NCI-H1417 treated with DMSO at 0.1 percent for 48 hours (cell line): ENCODE data around the gene ZNF792.
"Not testable (repeated sequence)": the region's sequence is repeated elsewhere in the genome, so short reads cannot be mapped to it uniquely, and the experiment has no call there.

ENCODE experiments used
- DNase-seq: peaks from one replicate; lab custom pipeline; 2025; lab: John Stamatoyannopoulos, UW

Gene ZNF792

GRCh38 chr19:34963573-34964406 lies at the start of gene ZNF792:
Gene ZNF792, minus strand, starts transcription at chr19:34964229. Its CDS starts 567 bp downstream, at chr19:34963662.
- DNase-seq = no peak

DNA sequence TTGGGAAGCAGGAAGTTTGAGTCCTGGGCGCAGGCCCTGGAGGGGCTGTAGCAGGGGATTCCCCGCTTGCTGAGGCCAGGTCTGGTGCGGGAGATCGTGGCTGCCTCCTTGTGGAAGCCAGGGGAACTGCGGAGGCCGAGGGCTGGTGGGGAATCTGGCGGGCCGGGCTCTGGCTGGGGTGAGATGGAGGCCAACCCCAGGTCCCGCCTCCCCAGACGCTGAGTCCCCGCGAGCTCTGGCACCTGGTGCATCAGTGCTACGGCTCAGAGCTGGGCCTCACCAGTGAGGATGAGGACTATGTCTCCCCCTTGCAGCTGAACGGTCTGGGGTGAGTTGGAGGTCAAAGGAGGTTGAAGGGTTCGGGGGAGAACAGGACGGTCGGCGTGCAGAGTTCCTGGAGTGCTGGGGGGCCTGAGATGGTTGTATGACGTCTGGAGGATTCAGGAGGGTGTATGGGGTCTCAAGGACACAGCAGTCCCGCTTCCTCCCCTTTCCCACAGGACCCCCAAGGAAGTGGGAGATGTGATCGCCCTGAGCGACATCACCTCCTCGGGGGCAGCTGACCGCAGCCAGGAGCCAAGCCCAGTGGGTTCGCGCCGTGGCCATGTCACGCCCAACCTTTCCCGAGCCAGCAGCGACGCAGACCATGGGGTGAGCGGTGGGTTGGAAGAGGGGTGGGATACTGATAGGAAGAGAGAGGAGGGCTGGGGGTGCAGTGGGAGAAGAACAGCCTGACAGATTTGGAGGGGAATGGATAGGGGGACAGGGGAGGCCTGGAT lies 49.2 kb upstream of the ZNF792 start:
- no peak for DNase-seq

- no peak for DNase-seq
Measured at GRCh38 chr19:35011737-35012682, 48.0 kb upstream of the ZNF792 start.

GRCh38 chr19:35011091-35011689 lies 47.2 kb upstream of the ZNF792 start:
- DNase-seq = no peak

DNA sequence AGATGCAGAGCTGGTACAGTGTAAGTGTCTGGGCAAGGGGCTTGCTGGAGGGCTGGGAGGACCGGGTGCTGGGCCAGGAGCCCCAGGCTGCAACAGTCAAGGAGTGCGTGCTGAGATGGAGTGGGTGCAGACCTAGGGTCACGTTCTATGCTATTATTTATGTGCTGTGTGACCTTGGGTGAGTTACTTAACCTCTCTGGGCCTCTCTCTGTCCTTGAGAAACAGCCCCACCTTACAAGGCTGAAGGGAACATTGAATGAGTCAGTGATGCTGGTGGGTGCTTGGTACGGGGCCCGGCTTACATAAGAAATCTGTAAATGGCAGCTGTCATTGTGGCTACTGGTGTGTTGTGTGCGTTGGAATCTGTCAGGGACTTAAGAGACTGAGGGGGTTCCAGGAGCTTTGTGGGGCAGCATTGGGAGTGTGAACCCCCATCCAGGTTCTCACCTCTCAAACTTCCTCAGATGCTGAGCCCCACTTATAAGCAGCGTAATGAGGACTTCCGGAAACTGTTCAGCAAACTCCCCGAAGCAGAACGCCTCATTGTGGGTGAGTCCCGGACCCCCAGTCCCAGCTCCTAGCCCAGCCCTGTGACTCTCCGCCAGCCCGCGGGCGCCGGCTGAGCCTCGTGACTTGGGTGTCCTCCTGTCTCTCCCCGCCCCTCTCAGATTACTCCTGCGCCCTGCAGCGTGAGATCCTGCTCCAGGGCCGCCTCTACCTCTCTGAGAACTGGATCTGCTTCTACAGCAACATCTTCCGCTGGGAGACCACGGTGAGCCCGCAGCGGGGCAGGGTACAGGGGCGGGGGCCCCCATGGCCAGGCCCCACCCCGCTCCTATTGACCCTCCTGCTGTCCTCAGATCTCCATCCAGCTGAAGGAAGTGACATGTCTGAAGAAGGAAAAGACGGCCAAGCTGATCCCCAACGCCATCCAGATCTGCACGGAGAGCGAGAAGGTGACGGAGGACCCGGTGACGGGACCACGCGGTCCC lies 45.7 kb upstream of the ZNF792 start:
- no peak for DNase-seq

GRCh38 chr19:35008891-35009341 lies 44.9 kb upstream of the ZNF792 start:
- DNase-seq = no peak

- DNase-seq = not testable (repeated sequence)
Measured at GRCh38 chr19:35007427-35007826, 43.4 kb upstream of the ZNF792 start.

GRCh38 chr19:35006999-35007365 lies 43.0 kb upstream of the ZNF792 start:
- DNase-seq = no peak

DNA sequence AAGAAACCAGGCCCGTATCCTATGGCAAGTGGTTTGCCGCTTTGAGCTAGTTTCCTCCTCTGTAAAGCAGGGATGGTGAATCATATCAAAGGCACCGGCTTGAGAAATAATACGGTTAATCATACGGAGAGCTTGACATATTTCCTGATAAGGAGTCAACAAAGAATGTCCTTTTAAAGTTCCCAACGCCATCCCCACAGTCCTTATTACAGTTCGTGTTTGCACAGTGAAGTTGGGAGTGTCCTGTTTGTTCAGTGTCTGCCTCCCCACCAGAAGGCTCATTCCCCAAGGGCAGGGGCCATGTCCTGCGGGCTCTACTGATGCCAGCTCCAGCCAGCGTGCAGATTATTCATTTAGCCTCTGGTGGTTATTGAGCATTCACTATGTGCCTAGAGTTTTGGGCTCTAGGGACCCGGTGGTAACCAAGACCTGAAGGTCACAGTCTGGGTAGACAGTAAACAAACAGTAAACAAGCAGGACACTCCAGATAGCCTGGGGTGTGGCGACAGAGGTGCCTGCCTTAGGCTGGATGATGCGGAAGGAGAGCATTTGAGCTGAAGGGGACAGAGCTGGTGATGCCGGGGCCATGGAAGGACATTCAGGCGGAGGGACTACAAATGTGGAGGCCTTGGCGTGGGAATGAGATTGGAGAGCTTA lies 42.4 kb upstream of the ZNF792 start:
- DNase-seq = no peak

GRCh38 chr19:35006007-35006341 lies 41.9 kb upstream of the ZNF792 start:
- not testable (repeated sequence) for DNase-seq

DNA sequence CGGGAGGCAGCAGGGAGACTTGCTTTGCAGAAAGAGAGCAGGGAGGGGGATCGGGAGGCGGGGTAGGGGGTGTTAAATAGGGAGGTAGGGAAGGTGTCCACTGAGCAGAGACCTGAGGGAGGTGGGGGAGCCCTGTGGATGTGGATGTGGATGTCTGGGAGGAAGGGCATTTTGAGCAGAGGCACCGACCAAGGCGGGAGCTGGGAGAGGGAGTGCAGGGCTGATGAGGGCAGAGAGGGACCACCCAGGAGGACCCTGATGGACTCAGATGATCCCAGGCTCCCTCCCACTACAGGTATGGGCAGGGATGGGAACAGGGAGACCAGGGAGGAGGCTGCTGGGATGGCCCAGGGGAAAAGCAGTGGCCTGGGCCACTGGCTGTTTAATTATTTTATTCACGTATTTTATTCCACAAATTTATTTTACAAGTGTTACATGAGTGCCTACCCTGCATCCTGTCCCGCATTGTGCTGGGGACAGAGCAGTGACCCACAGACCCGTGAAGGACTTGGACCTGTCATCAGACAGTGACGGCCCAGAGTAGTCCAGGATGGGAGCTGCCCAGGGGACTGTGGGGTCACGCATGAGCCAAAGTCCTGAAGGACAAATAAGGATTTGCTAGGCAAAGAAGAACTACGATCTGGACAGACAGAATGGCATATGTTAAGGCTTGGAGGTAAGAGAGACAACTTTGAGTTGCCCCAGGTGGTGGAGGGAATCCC lies 41.4 kb upstream of the ZNF792 start:
- DNase-seq = no peak

DNA sequence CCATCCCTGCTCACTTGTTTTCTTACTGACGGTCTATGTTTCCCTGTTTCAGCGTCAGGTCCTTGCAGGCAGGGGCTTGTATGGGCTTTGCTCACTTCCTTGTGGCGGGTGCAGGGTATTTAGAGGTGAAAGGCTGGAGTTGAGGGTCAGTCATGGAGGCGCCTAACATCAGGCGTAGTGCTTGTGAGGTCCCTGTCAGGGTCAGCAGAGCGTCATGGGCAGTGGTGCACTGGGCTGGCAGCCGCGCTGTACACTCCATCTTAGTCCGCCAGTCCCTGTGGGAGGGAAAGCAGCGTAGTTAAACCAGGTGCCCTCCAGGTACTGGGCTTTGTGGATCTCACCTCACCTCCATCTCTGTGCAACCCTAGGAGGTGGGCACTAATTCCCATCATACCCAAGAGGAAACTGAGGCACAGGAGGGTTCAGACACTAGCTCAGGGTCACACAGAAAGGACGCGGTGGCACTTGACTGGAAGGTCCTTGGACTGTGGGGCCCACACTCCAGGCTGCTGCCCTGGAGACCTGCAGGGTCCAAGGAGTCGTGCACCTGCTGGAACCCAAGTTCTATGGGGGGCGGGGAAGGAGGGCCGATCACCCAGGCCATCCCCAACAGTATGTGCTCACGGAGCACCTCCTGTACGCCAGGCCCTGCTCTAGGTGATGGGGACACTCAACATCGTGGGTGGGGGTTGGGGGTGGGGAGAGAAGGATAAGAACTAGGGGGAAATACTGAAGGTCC lies 40.7 kb upstream of the ZNF792 start:
- no peak for DNase-seq

DNA sequence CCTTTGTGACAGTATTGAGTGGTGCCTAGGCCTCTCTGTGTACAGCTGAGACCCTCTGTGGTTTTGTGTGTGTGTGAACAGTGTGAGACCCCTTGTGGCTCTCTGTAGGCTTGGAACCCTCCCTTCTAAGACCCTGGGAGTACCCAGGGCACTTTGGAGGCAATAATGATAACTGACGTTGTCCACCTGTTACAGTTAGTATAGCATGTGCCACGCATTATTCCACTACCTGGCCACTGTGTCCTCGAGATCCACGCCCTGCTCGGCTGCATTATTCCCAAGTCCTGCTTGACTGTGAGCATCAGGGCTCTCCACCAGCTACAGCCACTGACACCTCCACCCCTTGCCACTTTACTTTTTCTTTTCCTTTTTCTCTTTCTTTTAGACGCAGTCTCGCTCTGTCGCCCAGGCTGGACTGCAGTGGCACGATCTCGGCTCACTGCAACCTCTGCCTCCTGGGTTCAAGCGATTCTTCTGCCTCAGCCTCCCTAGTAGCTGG lies 38.1 kb upstream of the ZNF792 start:
- DNase-seq = no peak

- no peak for DNase-seq
Measured at GRCh38 chr19:35000647-35001501, 36.8 kb upstream of the ZNF792 start.

DNA sequence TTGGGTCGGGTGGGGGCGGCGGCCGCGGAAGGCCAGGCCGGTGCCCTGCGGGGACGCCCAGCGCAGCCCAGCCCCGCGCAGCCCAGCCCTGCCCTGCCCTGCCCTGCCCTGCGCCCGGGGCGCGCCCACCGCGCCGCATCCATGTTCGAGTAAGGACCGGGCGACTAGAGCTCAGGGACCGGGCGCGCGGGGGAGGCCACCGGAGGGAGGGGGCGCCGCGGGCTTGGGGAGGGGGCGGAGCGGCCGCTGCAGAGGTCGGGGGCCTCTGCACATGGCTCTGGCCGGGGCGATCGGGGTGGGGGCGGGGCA lies 36.3 kb upstream of the ZNF792 start:
- DNase-seq = no peak

DNA sequence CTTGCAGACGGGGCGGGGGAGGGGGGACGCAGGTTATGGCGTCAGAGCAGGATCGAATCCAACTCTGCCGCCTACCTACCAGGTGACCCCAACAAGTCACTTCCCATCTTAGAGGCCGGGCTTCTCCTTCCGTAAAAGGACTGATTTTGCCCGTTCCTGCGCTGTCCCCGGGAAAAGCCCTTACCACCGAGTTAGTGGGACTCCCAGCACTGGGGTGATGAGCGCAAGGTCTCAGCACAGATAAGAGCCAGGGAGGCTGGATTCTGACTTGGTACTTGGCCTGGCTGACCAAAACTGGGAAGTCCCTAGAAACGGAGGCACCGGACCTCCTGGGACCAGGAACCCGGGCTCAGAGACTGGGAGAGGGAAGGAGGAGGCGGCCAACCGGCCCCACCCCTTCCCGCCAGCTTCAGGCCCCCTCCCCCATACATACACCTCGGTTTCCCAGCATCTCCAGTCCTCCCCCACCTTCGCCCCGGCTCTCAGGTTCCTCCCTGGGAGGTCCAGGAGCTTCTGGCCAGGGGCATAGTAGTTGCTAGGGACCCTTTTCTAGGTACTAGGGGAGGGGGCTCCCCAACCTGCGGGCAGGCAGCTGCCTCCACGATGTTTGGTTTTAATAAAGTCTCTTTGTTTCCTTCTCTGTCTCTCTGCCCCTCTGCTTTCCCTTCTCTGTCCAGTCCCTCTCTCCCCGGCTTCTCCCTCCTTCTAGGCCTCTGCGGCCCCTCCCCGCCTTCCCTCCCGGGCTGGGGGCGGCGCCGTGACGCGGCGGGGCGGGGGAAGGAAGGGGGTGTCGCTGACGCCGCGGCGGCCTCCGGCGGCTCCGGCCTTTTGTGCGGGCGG lies 35.7 kb upstream of the ZNF792 start, which contains the start of gene GRAMD1A:
TSS of gene GRAMD1A (plus strand) at position 826 of the 840 bp plus-strand sequence. CDS start 156 bp downstream, outside the sequence.
- peak; percentile 31 for DNase-seq
